ENCODE data around the gene NAT14.

GRCh38 chr19:55519451-55520311 is 34.7 kb downstream of the NAT14 start:
- no peak for TF ChIP-seq POLR2A (IDR thresholded peaks at IDR 0.05)
- TF ChIP-seq CTCF (IDR thresholded peaks at IDR 0.05): no peak

All from stomach (tissue), 4 donors.